Spleen (tissue), 11 donors: Measurements from ENCODE around the gene CDKL2. TPM values are rescaled to one million over a fixed set of nuclear protein-coding genes. Genes with fewer than 3 reads are reported as not detected.

Experiments used
- DNase-seq: peaks from one replicate; pipeline ENCODE4 v3.0.0-alpha.2; 2020
- H3K27ac ChIP-seq, 8 donors: fragments of 200-600 bp; sonication (generic) in 7 of 8; 1 replicate in 4 of 8; 2 replicates in 4 of 8; pipeline versions ENCODE4 v1.5.0 to v1.8.0; 2016 to 2021; ENCODE audit warnings: inconsistent platforms in 4 of 8, mild to moderate bottlenecking in 4 of 8, moderate library complexity in 1 of 8
- H3K27me3 ChIP-seq, 7 donors: fragments of 200-600 bp; sonication (generic) in 6 of 7; replicated peaks in 1 of 7; 1 replicate in 4 of 7; 2 replicates in 3 of 7; pipeline versions ENCODE4 v1.5.0 to v1.8.0; 2016 to 2021; ENCODE audit warnings: inconsistent platforms in 3 of 7, mild to moderate bottlenecking in 1 of 7
- H3K36me3 ChIP-seq, 6 donors: fragments of 200-600 bp; sonication (generic) in 5 of 6; 1 replicate in 4 of 6; 2 replicates in 2 of 6; pipeline versions ENCODE4 v1.5.0 to v1.8.0; 2016 to 2021; ENCODE audit warnings: inconsistent platforms in 2 of 6
- H3K4me1 ChIP-seq, 6 donors: fragments of 200-600 bp; sonication (generic) in 5 of 6; 1 replicate in 3 of 6; 2 replicates in 3 of 6; pipeline versions ENCODE4 v1.5.0 to v1.8.0; 2016 to 2021; ENCODE audit warnings: inconsistent platforms in 3 of 6
- H3K4me3 ChIP-seq, 8 donors: fragments of 200-600 bp; sonication (generic) in 7 of 8; 1 replicate in 4 of 8; 2 replicates in 4 of 8; pipeline versions ENCODE4 v1.5.0 to v1.8.0; 2016 to 2021; ENCODE audit warnings: inconsistent platforms in 4 of 8, mild to moderate bottlenecking in 4 of 8, moderate library complexity in 2 of 8
- H3K9me3 ChIP-seq, 8 donors: fragments of 200-600 bp; sonication (generic) in 7 of 8; 1 replicate in 4 of 8; 2 replicates in 4 of 8; pipeline versions ENCODE4 v1.5.0 to v1.8.0; 2016 to 2021; ENCODE audit warnings: inconsistent platforms in 4 of 8
- POLR2A ChIP-seq, 3 donors: fragments of 450-650 bp; IDR thresholded peaks; one replicate each; pipeline ENCODE4 v1.5.1; 2017; ENCODE audit warnings: antibody characterized with exemption in 3 of 3, mild to moderate bottlenecking in 1 of 3
- POLR2AphosphoS5 ChIP-seq, 3 donors: sonication (generic); formaldehyde crosslinking; IDR thresholded peaks; one replicate each; pipeline ENCODE4 v1.5.1; 2017; ENCODE audit warnings: antibody characterized with exemption in 3 of 3
- WGBS, 5 donors: extraction: QIAGEN DNeasy Blood & Tissue Kit in 3 of 5; methylation state at CpG; one replicate each; pipeline versions ENCODE4 v1.1.5 to v1.1.7; 2013 to 2018; 5-methylcytosine and 5-hydroxymethylcytosine counted together
- intact Hi-C: fragments of 100-400 bp; cut with DNase I; formaldehyde crosslinking; loops from one replicate; pipeline ENCODE4 v1.15.0; 2023; ENCODE audit warnings: low total_unique reads
- polyA plus RNA-seq, 3 donors: library from polyadenylated mRNA; stranded (reverse); fragments of 200-250 nt; gene quantifications; one replicate each; pipeline ENCODE4 v1.2.1, GENCODE V29; 2013
- total RNA-seq, 7 donors: library from RNA; depleted of rRNA in 3 of 7; stranded (reverse); fragments of >200 nt in 3 of 7; fragmentation: NEBNext Ultra II Directional in 4 of 7; extraction: Animal tissue kit (Norgen Biotek cat#: 25700) in 4 of 7; gene quantifications; one replicate each; pipeline versions ENCODE4 v1.1.0 to v1.2.1, GENCODE V29; 2016 to 2021
- TF ChIP-seq, protein P1 (sequence below), 11 experiments: fragments of 200-600 bp in 7 of 11; fragments of 450-650 bp in 4 of 11; sonication (generic) in 4 of 11; IDR thresholded peaks in 8 of 11; conservative IDR thresholded peaks in 3 of 11; 1 replicate in 7 of 11; 2 replicates in 4 of 11; pipeline versions ENCODE4 v1.4.0 to v1.8.0; 2016 to 2021; ENCODE audit warnings: antibody characterized with exemption in 11 of 11, inconsistent platforms in 4 of 11, mild to moderate bottlenecking in 1 of 11
- donor health status: healthy with polysubstance abuse.
- donor health status: DM: no; HTN: no; CAD: no; lungs with moderate emphysema.
- donor health status: DM: no; HTN: no; CAD: no.
- donor health status: Bipolar disorder and iron deficiency.
- donor health status: healthy.
- donor health status: DM: no; HTN: no; CAD: no.
- donor health status: DM: yes; HTN: yes; CAD: no.

CDKL2 gene
- total and polyA plus RNA-seq, 10 donors: 0.03 to 0.40 (median 0.27) TPM; not detected in 3

DNA sequence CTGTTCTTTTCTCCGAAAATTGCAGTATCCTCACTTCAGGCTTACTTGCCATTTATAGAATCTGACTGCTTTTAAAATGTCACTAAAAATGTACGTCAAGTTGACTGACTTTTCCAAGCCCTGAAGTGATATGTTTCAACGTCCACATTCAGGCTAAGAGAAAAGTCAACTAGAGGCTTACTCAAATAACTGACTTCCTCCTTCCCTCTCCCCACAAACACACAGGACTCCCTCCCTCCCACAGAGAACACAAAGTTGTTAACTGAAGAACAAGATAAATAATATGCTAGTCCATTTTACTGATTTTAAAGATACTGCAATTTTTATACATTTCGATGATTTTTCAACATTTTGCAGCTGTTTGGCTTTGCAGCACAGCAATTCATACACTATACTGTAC lies 13.8 kb upstream of the CDKL2 start:
- no peak for DNase-seq
- no peak for TF ChIP-seq POLR2AphosphoS5 (IDR thresholded peaks at IDR 0.05)
- TF ChIP-seq POLR2A (IDR thresholded peaks at IDR 0.05): no peak
- TF ChIP-seq, protein P1, sequence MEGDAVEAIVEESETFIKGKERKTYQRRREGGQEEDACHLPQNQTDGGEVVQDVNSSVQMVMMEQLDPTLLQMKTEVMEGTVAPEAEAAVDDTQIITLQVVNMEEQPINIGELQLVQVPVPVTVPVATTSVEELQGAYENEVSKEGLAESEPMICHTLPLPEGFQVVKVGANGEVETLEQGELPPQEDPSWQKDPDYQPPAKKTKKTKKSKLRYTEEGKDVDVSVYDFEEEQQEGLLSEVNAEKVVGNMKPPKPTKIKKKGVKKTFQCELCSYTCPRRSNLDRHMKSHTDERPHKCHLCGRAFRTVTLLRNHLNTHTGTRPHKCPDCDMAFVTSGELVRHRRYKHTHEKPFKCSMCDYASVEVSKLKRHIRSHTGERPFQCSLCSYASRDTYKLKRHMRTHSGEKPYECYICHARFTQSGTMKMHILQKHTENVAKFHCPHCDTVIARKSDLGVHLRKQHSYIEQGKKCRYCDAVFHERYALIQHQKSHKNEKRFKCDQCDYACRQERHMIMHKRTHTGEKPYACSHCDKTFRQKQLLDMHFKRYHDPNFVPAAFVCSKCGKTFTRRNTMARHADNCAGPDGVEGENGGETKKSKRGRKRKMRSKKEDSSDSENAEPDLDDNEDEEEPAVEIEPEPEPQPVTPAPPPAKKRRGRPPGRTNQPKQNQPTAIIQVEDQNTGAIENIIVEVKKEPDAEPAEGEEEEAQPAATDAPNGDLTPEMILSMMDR (IDR thresholded peaks at IDR 0.05 in 8 of 11, conservative IDR thresholded peaks at IDR 0.05 in 3 of 11): no peak
- intact Hi-C loops: no loop called here

DNA sequence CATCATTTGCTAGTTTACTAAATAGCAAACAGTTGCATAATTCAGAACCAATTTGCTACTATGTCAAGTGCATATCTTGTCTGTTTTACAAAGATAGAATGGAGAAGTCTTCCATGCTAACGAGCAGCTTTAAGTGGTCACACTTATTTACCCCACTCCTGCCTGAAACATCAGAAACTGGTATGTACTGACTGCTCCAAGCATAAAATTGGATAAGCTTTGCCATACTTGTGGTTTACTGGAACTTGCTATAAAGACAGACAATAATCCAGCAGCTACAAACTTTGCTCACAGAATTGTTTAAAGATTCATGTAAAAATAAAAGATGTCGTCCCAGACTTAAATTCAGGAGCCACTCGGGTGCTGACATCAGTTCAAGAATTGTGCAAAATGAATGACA lies 13.3 kb upstream of the CDKL2 start:
- Histone ChIP-seq H3K27me3 (no peaks in the 10 kb centered on the region), H3K27ac (no peak overlapping the region), H3K4me3 (no peak overlapping the region), H3K36me3 (peaks cover 3 to 74% (median 46%) of the 10 kb centered on the region in 6 donors), H3K4me1 (peaks cover 0 to 12% (median 3%) of the 10 kb centered on the region in 6 donors), H3K9me3 (no peaks in the 10 kb centered on the region)
- WGBS, 5 donors: 42 to 84% (median 58%) methylated on average over 3 of the region's 3 CpGs
- intact Hi-C loops: no loop called here
- TF ChIP-seq POLR2A (IDR thresholded peaks at IDR 0.05): no peak
- no peak for TF ChIP-seq POLR2AphosphoS5 (IDR thresholded peaks at IDR 0.05)
- TF ChIP-seq, protein P1 (IDR thresholded peaks at IDR 0.05 in 8 of 11, conservative IDR thresholded peaks at IDR 0.05 in 3 of 11): no peak
- DNase-seq: no peak

More for the DNA sequence above, 13.8 kb upstream of the CDKL2 start:
- 48 to 65% (median 54%) methylated on average over 4 of the region's 4 CpGs for WGBS, 5 donors
- no peak overlapping the region for H3K27ac ChIP-seq
- H3K9me3 ChIP-seq: no peaks in the 10 kb centered on the region
- no peak overlapping the region for H3K4me3 ChIP-seq
- H3K36me3 ChIP-seq: peaks cover 3 to 78% (median 49%) of the 10 kb centered on the region in 6 donors
- H3K27me3 ChIP-seq: no peaks in the 10 kb centered on the region
- H3K4me1 ChIP-seq: peaks cover 0 to 12% (median 3%) of the 10 kb centered on the region in 6 donors

DNA sequence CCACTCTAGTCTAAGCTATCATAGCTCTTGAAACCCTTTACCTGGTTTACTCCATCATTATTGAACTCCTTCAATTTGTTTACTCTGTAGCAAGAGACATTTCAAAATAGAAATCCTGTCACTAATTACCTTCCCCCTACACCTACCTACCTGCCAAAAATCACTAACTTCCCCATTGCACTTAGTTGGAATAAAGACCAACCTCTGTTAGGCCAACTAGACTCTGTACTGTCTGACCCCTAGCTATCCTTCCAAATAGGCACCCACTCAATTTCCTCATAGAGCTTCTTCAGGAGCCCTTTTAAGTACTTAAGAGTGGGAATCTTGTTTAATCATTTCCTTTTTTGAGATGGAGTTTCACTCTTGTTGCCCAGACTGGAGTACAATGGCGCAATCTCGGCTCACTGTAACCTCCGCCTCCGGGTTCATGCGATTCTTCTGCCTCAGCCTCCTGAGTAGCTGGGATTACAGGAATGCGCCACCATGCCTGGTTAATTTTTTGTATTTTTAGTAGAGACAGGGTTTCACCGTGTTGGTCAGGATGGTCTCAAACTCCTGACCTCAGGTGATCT lies 8.9 kb upstream of the CDKL2 start:
- peaks cover 0 to 9% (median 2%) of the 10 kb centered on the region in 6 donors for H3K4me1 ChIP-seq
- intact Hi-C loops: no loop called here
- no peaks in the 10 kb centered on the region for H3K27me3 ChIP-seq
- H3K36me3 ChIP-seq: peaks cover 0 to 29% (median 2%) of the 10 kb centered on the region in 6 donors
- H3K27ac ChIP-seq: no peak overlapping the region
- 82 to 95% (median 91%) methylated on average over 7 of the region's 7 CpGs for whole genome bisulfite sequencing, 5 donors
- no peak overlapping the region for H3K4me3 ChIP-seq
- no peaks in the 10 kb centered on the region for H3K9me3 ChIP-seq
- TF ChIP-seq, protein P1 (IDR thresholded peaks at IDR 0.05 in 8 of 11, conservative IDR thresholded peaks at IDR 0.05 in 3 of 11): no peak
- TF ChIP-seq POLR2AphosphoS5 (IDR thresholded peaks at IDR 0.05): no peak
- TF ChIP-seq POLR2A (IDR thresholded peaks at IDR 0.05): no peak
- no peak for DNase-seq

DNA sequence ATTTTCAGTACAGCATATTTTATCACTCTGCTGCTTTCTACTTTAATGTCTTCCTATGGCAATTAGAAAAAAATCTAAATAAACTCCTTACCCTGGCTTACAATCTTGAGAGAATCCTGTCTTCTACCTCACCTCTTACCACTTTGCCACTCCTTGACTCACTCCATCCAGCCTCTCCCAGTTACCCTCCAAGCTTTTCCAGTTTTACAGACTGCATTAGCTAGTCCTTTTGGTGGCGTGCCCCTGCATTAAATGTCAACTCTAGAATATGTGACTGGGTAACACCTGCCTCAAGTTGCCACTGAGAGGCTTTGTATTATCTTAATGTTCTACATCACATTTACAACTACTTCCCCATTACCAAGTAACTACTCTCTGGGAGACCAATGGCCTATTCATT lies 7.5 kb upstream of the CDKL2 start:
- Histone ChIP-seq H3K36me3 (peaks cover 0 to 18% (median 0%) of the 10 kb centered on the region in 6 donors), H3K27me3 (no peaks in the 10 kb centered on the region), H3K27ac (no peak overlapping the region), H3K9me3 (no peaks in the 10 kb centered on the region), H3K4me1 (no peaks in the 10 kb centered on the region), H3K4me3 (no peak overlapping the region)
- DNase-seq: no peak
- TF ChIP-seq, protein P1 (IDR thresholded peaks at IDR 0.05 in 8 of 11, conservative IDR thresholded peaks at IDR 0.05 in 3 of 11): no peak
- TF ChIP-seq POLR2AphosphoS5 (IDR thresholded peaks at IDR 0.05) (no peak), POLR2A (IDR thresholded peaks at IDR 0.05) (no peak)
- intact Hi-C loops: no loop called here
- WGBS, 5 donors: 92 to 100% (median 93%) methylated on average over 1 of the region's 1 CpG
